ENCODE measurements around the gene KIF4A.

KIF4A gene

GRCh38 chrX:70252491-70252890, 37.4 kb upstream of the KIF4A start:
- no peak overlapping the region for H3K4me3 ChIP-seq (ENCODE audit: low read depth, low read length)
- TF ChIP-seq CTCF (IDR thresholded peaks at IDR 0.05; ENCODE audit: low read depth, low read length) = no peak

- H3K4me3 ChIP-seq (ENCODE audit: low read depth, low read length) = no peak overlapping the region
- TF ChIP-seq CTCF (IDR thresholded peaks at IDR 0.05; ENCODE audit: low read depth, low read length) = no peak
Measured at GRCh38 chrX:70253377-70254062, 36.4 kb upstream of the KIF4A start.

GRCh38 chrX:70254063-70254400, 35.9 kb upstream of the KIF4A start:
- H3K4me3 ChIP-seq (ENCODE audit: low read depth, low read length) = no peak overlapping the region
- TF ChIP-seq CTCF (IDR thresholded peaks at IDR 0.05; ENCODE audit: low read depth, low read length) = no peak

- H3K4me3 ChIP-seq (ENCODE audit: low read depth, low read length) = no peak overlapping the region
- no peak for TF ChIP-seq CTCF (IDR thresholded peaks at IDR 0.05; ENCODE audit: low read depth, low read length)
Measured at GRCh38 chrX:70254909-70255308, 35.0 kb upstream of the KIF4A start.

- no peak for TF ChIP-seq CTCF (IDR thresholded peaks at IDR 0.05; ENCODE audit: low read depth, low read length)
Measured at GRCh38 chrX:70255452-70255851, 34.5 kb upstream of the KIF4A start.

GRCh38 chrX:70257423-70258288, 32.2 kb upstream of the KIF4A start:
- TF ChIP-seq CTCF (IDR thresholded peaks at IDR 0.05; ENCODE audit: low read depth, low read length) = no peak
- no peak overlapping the region for H3K4me3 ChIP-seq (ENCODE audit: low read depth, low read length)

More at GRCh38 chrX:70255452-70255851, 34.5 kb upstream of the KIF4A start:
- no peak overlapping the region for H3K4me3 ChIP-seq (ENCODE audit: low read depth, low read length)

- no peak within 1 kb of the TSS for H3K4me3 ChIP-seq (ENCODE audit: low read depth, low read length)
- no peak for TF ChIP-seq CTCF (IDR thresholded peaks at IDR 0.05; ENCODE audit: low read depth, low read length)
Measured at GRCh38 chrX:70260104-70260503, 29.8 kb upstream of the KIF4A start, which contains the start of gene P2RY4. TSS of gene P2RY4 (minus strand) at chrX:70260204. CDS start at chrX:70259624, 580 bp downstream.

All from WI38 (cell line).